ENCODE measurements around the gene KIAA1755.

DNA sequence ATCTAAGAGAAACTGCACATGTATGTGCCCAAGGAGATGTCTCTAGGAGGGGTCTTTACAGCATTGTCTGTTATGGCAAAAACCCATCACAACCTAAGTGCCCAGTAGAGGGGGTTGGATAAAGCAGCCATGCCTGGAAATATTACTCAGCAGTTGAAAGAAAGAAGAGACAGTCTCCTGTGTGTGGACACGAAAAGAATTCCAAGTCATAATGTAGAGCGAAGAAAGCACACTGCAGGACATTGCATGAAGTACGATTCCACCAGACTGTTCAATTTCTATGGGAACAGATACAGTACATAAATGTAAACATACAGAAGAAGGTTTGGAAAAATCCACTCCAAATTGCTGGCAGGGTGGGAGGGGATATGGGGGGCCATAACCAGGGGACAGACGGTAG is 88.1 kb downstream of the KIAA1755 start:
- TF ChIP-seq, protein P1, sequence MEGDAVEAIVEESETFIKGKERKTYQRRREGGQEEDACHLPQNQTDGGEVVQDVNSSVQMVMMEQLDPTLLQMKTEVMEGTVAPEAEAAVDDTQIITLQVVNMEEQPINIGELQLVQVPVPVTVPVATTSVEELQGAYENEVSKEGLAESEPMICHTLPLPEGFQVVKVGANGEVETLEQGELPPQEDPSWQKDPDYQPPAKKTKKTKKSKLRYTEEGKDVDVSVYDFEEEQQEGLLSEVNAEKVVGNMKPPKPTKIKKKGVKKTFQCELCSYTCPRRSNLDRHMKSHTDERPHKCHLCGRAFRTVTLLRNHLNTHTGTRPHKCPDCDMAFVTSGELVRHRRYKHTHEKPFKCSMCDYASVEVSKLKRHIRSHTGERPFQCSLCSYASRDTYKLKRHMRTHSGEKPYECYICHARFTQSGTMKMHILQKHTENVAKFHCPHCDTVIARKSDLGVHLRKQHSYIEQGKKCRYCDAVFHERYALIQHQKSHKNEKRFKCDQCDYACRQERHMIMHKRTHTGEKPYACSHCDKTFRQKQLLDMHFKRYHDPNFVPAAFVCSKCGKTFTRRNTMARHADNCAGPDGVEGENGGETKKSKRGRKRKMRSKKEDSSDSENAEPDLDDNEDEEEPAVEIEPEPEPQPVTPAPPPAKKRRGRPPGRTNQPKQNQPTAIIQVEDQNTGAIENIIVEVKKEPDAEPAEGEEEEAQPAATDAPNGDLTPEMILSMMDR (conservative IDR thresholded peaks at IDR 0.05; ENCODE audit: low read depth, low read length) = peak; percentile 60
- TF ChIP-seq EZH2 (IDR thresholded peaks at IDR 0.05; ENCODE audit: low read length, unreplicated experiment) (no peak), EZH2phosphoT487 (IDR thresholded peaks at IDR 0.05; ENCODE audit: borderline replicate concordance, low read length) (no peak)

All from PC-3 (cell line).